Activated naive CD8-positive, alpha-beta T cell treated with anti-CD3 and anti-CD28 coated beads for 36 hours (primary cell): ENCODE measurements around the gene ATP2B1. TPM values are rescaled to one million over a fixed set of nuclear protein-coding genes. Genes with fewer than 3 reads are reported as not detected.

Experiments used
- DNase-seq: peaks from one replicate; pipeline ENCODE4 v3.0.0; 2021
- H3K27ac Mint-ChIP-seq: one replicate; pipeline ENCODE4 v1.8.0; 2022; ENCODE audit warnings: mild to moderate bottlenecking, moderate library complexity, mixed read lengths
- H3K27me3 Mint-ChIP-seq: one replicate; pipeline ENCODE4 v1.8.0; 2022; ENCODE audit warnings: mild to moderate bottlenecking, mixed read lengths
- H3K36me3 Mint-ChIP-seq: one replicate; pipeline ENCODE4 v1.8.0; 2021; ENCODE audit warnings: mild to moderate bottlenecking, mixed read lengths
- H3K4me1 Mint-ChIP-seq: one replicate; pipeline ENCODE4 v1.8.0; 2021; ENCODE audit warnings: mixed read lengths
- H3K4me3 Mint-ChIP-seq: one replicate; pipeline ENCODE4 v1.8.0; 2022; ENCODE audit warnings: mild to moderate bottlenecking, moderate library complexity, mixed read lengths
- H3K9me3 Mint-ChIP-seq: one replicate; pipeline ENCODE4 v1.8.0; 2022; ENCODE audit warnings: mixed read lengths
- total RNA-seq, 2 experiments: library from RNA; stranded (reverse); gene quantifications; one replicate each; pipeline ENCODE4 v1.2.3, GENCODE V29; 2021

The ATP2B1 gene
- total RNA-seq, 2 experiments from 2014 or later: 25.7 to 27.7 TPM

- H3K4me1 Mint-ChIP-seq: peaks cover 2% of the 10 kb centered on the region
- no peak for DNase-seq
- no peaks in the 10 kb centered on the region for H3K36me3 Mint-ChIP-seq
- no peaks in the 10 kb centered on the region for H3K27me3 Mint-ChIP-seq
- H3K27ac Mint-ChIP-seq: no peak overlapping the region
- H3K9me3 Mint-ChIP-seq: no peaks in the 10 kb centered on the region
- H3K4me3 Mint-ChIP-seq: no peak overlapping the region
Measured at GRCh38 chr12:89574736-89575208, 133.9 kb downstream of the ATP2B1 start.

GRCh38 chr12:89573051-89573810 is 135.4 kb downstream of the ATP2B1 start:
- Mint-ChIP-seq H3K4me1 (peaks cover 2% of the 10 kb centered on the region), H3K4me3 (no peak overlapping the region), H3K27ac (no peak overlapping the region), H3K27me3 (no peaks in the 10 kb centered on the region), H3K36me3 (no peaks in the 10 kb centered on the region), H3K9me3 (no peaks in the 10 kb centered on the region)
- no peak for DNase-seq

GRCh38 chr12:89571491-89572195 is 137.0 kb downstream of the ATP2B1 start:
- H3K27ac Mint-ChIP-seq: no peak overlapping the region
- H3K9me3 Mint-ChIP-seq: no peaks in the 10 kb centered on the region
- no peak for DNase-seq
- no peak overlapping the region for H3K4me3 Mint-ChIP-seq
- no peaks in the 10 kb centered on the region for H3K36me3 Mint-ChIP-seq
- peaks cover 4% of the 10 kb centered on the region for H3K4me1 Mint-ChIP-seq
- H3K27me3 Mint-ChIP-seq: no peaks in the 10 kb centered on the region

GRCh38 chr12:89568484-89568883 is 140.2 kb downstream of the ATP2B1 start:
- H3K4me1 Mint-ChIP-seq: peaks cover 9% of the 10 kb centered on the region
- no peak overlapping the region for H3K4me3 Mint-ChIP-seq
- H3K9me3 Mint-ChIP-seq: no peaks in the 10 kb centered on the region
- H3K27ac Mint-ChIP-seq: no peak overlapping the region
- DNase-seq: no peak
- peaks cover 1% of the 10 kb centered on the region for H3K36me3 Mint-ChIP-seq
- H3K27me3 Mint-ChIP-seq: no peaks in the 10 kb centered on the region

- Mint-ChIP-seq H3K27ac (no peak overlapping the region), H3K4me3 (no peak overlapping the region), H3K27me3 (no peaks in the 10 kb centered on the region), H3K4me1 (peaks cover 9% of the 10 kb centered on the region), H3K9me3 (no peaks in the 10 kb centered on the region), H3K36me3 (peaks cover 1% of the 10 kb centered on the region)
- no peak for DNase-seq
Measured at GRCh38 chr12:89567691-89568239, 140.9 kb downstream of the ATP2B1 start.

GRCh38 chr12:89566615-89567014 is 142.0 kb downstream of the ATP2B1 start:
- no peaks in the 10 kb centered on the region for H3K27me3 Mint-ChIP-seq
- no peak overlapping the region for H3K4me3 Mint-ChIP-seq
- no peaks in the 10 kb centered on the region for H3K9me3 Mint-ChIP-seq
- H3K36me3 Mint-ChIP-seq: peaks cover 1% of the 10 kb centered on the region
- no peak for DNase-seq
- H3K27ac Mint-ChIP-seq: no peak overlapping the region
- peaks cover 9% of the 10 kb centered on the region for H3K4me1 Mint-ChIP-seq

- Mint-ChIP-seq H3K4me3 (no peak overlapping the region), H3K4me1 (peaks cover 9% of the 10 kb centered on the region), H3K27me3 (no peaks in the 10 kb centered on the region), H3K36me3 (peaks cover 1% of the 10 kb centered on the region), H3K9me3 (no peaks in the 10 kb centered on the region), H3K27ac (no peak overlapping the region)
- no peak for DNase-seq
Measured at GRCh38 chr12:89565002-89565401, 143.6 kb downstream of the ATP2B1 start.

- no peak overlapping the region for H3K4me3 Mint-ChIP-seq
- no peak overlapping the region for H3K27ac Mint-ChIP-seq
- H3K9me3 Mint-ChIP-seq: no peaks in the 10 kb centered on the region
Measured at GRCh38 chr12:89559753-89560152, 148.9 kb downstream of the ATP2B1 start.

GRCh38 chr12:89556976-89557375 is 151.7 kb downstream of the ATP2B1 start:
- Mint-ChIP-seq H3K27me3 (no peaks in the 10 kb centered on the region), H3K27ac (no peak overlapping the region)

More at GRCh38 chr12:89559753-89560152, 148.9 kb downstream of the ATP2B1 start:
- peaks cover 1% of the 10 kb centered on the region for H3K36me3 Mint-ChIP-seq
- no peak for DNase-seq
- peaks cover 2% of the 10 kb centered on the region for H3K4me1 Mint-ChIP-seq
- H3K27me3 Mint-ChIP-seq: no peaks in the 10 kb centered on the region

GRCh38 chr12:89552376-89552775 is 156.3 kb downstream of the ATP2B1 start:
- DNase-seq: no peak
- Mint-ChIP-seq H3K4me3 (no peak overlapping the region), H3K27me3 (no peaks in the 10 kb centered on the region), H3K27ac (no peak overlapping the region), H3K4me1 (no peaks in the 10 kb centered on the region), H3K36me3 (peaks cover 3% of the 10 kb centered on the region), H3K9me3 (peaks cover 1% of the 10 kb centered on the region)

More at GRCh38 chr12:89556976-89557375, 151.7 kb downstream of the ATP2B1 start:
- DNase-seq: no peak
- Mint-ChIP-seq H3K4me1 (no peaks in the 10 kb centered on the region), H3K36me3 (peaks cover 3% of the 10 kb centered on the region), H3K9me3 (peaks cover 1% of the 10 kb centered on the region), H3K4me3 (no peak overlapping the region)

GRCh38 chr12:89551747-89552146 is 156.9 kb downstream of the ATP2B1 start:
- H3K27ac Mint-ChIP-seq: no peak overlapping the region
- H3K9me3 Mint-ChIP-seq: peaks cover 1% of the 10 kb centered on the region
- no peak overlapping the region for H3K4me3 Mint-ChIP-seq
- DNase-seq: no peak
- no peaks in the 10 kb centered on the region for H3K27me3 Mint-ChIP-seq
- H3K36me3 Mint-ChIP-seq: peaks cover 3% of the 10 kb centered on the region
- H3K4me1 Mint-ChIP-seq: no peaks in the 10 kb centered on the region

GRCh38 chr12:89547101-89547500 is 161.5 kb downstream of the ATP2B1 start:
- Mint-ChIP-seq H3K4me1 (peaks cover 4% of the 10 kb centered on the region), H3K27ac (no peak overlapping the region), H3K36me3 (no peaks in the 10 kb centered on the region), H3K27me3 (no peaks in the 10 kb centered on the region), H3K9me3 (no peaks in the 10 kb centered on the region), H3K4me3 (no peak overlapping the region)
- no peak for DNase-seq

GRCh38 chr12:89546151-89546550 is 162.5 kb downstream of the ATP2B1 start:
- no peaks in the 10 kb centered on the region for H3K36me3 Mint-ChIP-seq
- no peak overlapping the region for H3K27ac Mint-ChIP-seq

GRCh38 chr12:89544681-89545184 is 163.9 kb downstream of the ATP2B1 start:
- Mint-ChIP-seq H3K27me3 (no peaks in the 10 kb centered on the region), H3K9me3 (no peaks in the 10 kb centered on the region), H3K4me3 (no peak overlapping the region)

More at GRCh38 chr12:89546151-89546550, 162.5 kb downstream of the ATP2B1 start:
- H3K9me3 Mint-ChIP-seq: no peaks in the 10 kb centered on the region
- peaks cover 4% of the 10 kb centered on the region for H3K4me1 Mint-ChIP-seq
- no peaks in the 10 kb centered on the region for H3K27me3 Mint-ChIP-seq
- no peak overlapping the region for H3K4me3 Mint-ChIP-seq
- no peak for DNase-seq

GRCh38 chr12:89544022-89544421 is 164.6 kb downstream of the ATP2B1 start:
- Mint-ChIP-seq H3K9me3 (no peaks in the 10 kb centered on the region), H3K27me3 (no peaks in the 10 kb centered on the region), H3K4me1 (peaks cover 4% of the 10 kb centered on the region)

More at GRCh38 chr12:89544681-89545184, 163.9 kb downstream of the ATP2B1 start:
- Mint-ChIP-seq H3K4me1 (peaks cover 4% of the 10 kb centered on the region), H3K27ac (no peak overlapping the region), H3K36me3 (no peaks in the 10 kb centered on the region)
- no peak for DNase-seq

More at GRCh38 chr12:89544022-89544421, 164.6 kb downstream of the ATP2B1 start:
- no peak for DNase-seq
- Mint-ChIP-seq H3K36me3 (no peaks in the 10 kb centered on the region), H3K4me3 (no peak overlapping the region), H3K27ac (no peak overlapping the region)
